ENCODE measurements around the gene CISH.

The CISH gene

GRCh38 chr3:50630394-50630793 lies 18.8 kb upstream of the CISH start:
- H3K4me3 ChIP-seq (replicated peaks; ENCODE audit: low read depth, low read length): no peak overlapping the region
- TF ChIP-seq CTCF (IDR thresholded peaks at IDR 0.05; ENCODE audit: low read length, missing control alignments): no peak
- DNase-seq (ENCODE audit: low read depth): no peak

DNA sequence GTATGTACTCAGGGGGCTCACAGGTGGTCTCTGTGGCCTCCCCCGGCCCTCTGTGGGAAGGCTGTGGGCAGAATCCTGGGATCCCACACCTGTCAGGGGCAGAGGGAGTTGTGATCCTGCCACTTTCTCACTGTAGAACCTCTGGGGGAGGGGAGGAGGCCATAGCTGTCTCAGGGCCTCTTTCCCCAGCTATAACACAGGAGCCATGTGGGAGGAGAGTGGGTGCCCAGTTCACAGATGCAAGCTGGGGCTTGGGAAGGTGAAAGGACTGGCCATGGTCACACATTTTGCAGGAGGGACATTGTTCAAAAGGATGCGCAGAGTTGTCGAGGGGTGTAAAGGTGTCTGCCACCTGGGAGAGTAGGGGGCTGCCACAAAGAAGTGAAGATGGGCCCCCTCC lies 17.0 kb upstream of the CISH start:
- no peak for DNase-seq (ENCODE audit: low read depth)
- no peak for TF ChIP-seq CTCF (IDR thresholded peaks at IDR 0.05; ENCODE audit: low read length, missing control alignments)
- no peak overlapping the region for H3K4me3 ChIP-seq (replicated peaks; ENCODE audit: low read depth, low read length)

GRCh38 chr3:50627407-50628051 lies 16.0 kb upstream of the CISH start:
- no peak overlapping the region for H3K4me3 ChIP-seq (replicated peaks; ENCODE audit: low read depth, low read length)
- TF ChIP-seq CTCF (IDR thresholded peaks at IDR 0.05; ENCODE audit: low read length, missing control alignments): peak; percentile 36
- peak; percentile 34 for DNase-seq (ENCODE audit: low read depth)

GRCh38 chr3:50626401-50626800 lies 14.8 kb upstream of the CISH start:
- TF ChIP-seq CTCF (IDR thresholded peaks at IDR 0.05; ENCODE audit: low read length, missing control alignments): no peak
- DNase-seq (ENCODE audit: low read depth): no peak
- no peak overlapping the region for H3K4me3 ChIP-seq (replicated peaks; ENCODE audit: low read depth, low read length)

DNA sequence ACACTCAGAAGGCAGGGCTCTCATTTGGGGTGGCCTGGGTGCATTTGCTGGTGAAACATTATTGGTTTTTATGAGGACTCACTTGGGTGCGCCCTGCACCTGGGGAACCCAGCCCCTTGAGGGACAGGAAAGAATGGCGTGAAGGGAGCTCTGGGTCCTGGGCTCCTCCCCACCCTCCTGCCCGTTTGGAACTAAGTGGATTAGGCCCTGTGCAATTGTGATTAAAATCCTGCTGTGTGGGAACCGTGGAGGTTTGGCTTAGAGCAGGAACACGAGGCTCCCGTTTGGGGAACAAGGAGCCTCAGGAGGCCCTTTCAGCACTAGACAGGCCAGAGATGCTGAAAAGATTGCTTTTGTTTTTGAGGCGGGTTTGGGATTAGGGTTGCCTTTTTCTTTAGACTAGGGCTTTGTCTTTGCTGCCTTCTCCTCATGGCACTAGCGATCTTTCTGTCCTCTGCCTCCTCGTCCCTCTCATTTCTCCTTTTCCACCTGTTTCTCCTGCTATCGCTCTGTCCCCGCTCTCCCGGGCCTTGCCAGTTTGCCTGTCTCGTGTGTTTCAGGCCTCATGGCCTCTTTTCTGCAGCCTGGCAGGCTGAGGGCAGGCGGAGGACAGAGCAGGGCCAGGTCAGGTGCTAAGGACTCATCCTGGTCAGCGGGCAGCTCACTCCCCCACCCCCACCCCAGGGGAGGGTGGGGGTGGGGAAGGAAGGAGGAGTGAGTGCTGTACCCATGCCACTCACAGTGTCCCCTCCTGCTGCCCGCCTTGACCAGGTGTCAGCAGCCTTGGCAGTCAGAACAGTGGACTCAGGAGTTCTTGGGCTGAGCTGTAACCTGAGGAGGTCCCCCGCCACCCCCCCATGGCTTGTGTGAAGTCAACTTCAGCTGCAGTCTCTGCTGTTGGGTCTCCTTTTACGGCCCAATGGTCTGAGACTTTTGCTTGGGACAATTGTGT lies 13.9 kb upstream of the CISH start:
- no peak overlapping the region for H3K4me3 ChIP-seq (replicated peaks; ENCODE audit: low read depth, low read length)
- no peak for DNase-seq (ENCODE audit: low read depth)
- no peak for TF ChIP-seq CTCF (IDR thresholded peaks at IDR 0.05; ENCODE audit: low read length, missing control alignments)

GRCh38 chr3:50624634-50625033 lies 13.1 kb upstream of the CISH start:
- no peak for DNase-seq (ENCODE audit: low read depth)
- H3K4me3 ChIP-seq (replicated peaks; ENCODE audit: low read depth, low read length): no peak overlapping the region
- TF ChIP-seq CTCF (IDR thresholded peaks at IDR 0.05; ENCODE audit: low read length, missing control alignments): no peak
